Cardiac muscle cell (in vitro differentiated cells and primary cell): ENCODE measurements around the gene MRPL44. TPM values are rescaled to one million over a fixed set of nuclear protein-coding genes. Genes with fewer than 3 reads are reported as not detected.
A peak's percentile ranks its signal among the peaks of the same experiment; 100 is the strongest.

Experiments
- DNase-seq, 2 donors: peaks; one replicate each; pipeline versions ENCODE4 v3.0.0 to v3.0.0-alpha.2; 2010 to 2017; ENCODE audit warnings: low read depth in 1 of 2, low spot score in 1 of 2
- H3K27ac ChIP-seq: fragments of 200-600 bp; sonication (generic); 2 replicates; pipeline ENCODE4 v1.5.1; 2016
- H3K27me3 ChIP-seq: fragments of 200-600 bp; sonication (generic); 2 replicates; pipeline ENCODE4 v1.6.0; 2016; ENCODE audit warnings: control low read depth
- H3K36me3 ChIP-seq: fragments of 200-600 bp; sonication (generic); 2 replicates; pipeline ENCODE4 v1.5.1; 2016; ENCODE audit warnings: control low read depth
- H3K4me1 ChIP-seq: fragments of 200-600 bp; sonication (generic); 2 replicates; pipeline ENCODE4 v1.8.1; 2017; ENCODE audit warnings: low read depth, mild to moderate bottlenecking, mixed run types
- H3K4me3 ChIP-seq: fragments of 200-600 bp; sonication (generic); 2 replicates; pipeline ENCODE4 v1.5.1; 2016; ENCODE audit warnings: mild to moderate bottlenecking
- H3K9me3 ChIP-seq: fragments of 200-600 bp; sonication (generic); 2 replicates; pipeline ENCODE4 v1.5.1; 2017; ENCODE audit warnings: low read depth, mild to moderate bottlenecking, control low read depth
- polyA plus RNA-seq: library from polyadenylated mRNA; unstranded; fragments of >200 nt; fragmentation: Nextera tagmentation; extraction: Ambion mirVana; gene quantifications from 2 replicates; pipeline ENCODE4 v1.2.1, GENCODE V29; 2016
- total RNA-seq: library from RNA; depleted of rRNA; stranded (reverse); fragments of >200 nt; gene quantifications from 2 replicates; pipeline ENCODE4 v1.2.3, GENCODE V29; 2016
- TF ChIP-seq, protein P1 (sequence below): IDR thresholded peaks from 2 replicates; pipeline ENCODE4 v1.5.1; 2012; ENCODE audit warnings: low read depth, mild to moderate bottlenecking, low read length

The MRPL44 gene
- total and polyA plus RNA-seq, 2 experiments from 2014 or later, result 31.5 to 35.3 TPM

DNA sequence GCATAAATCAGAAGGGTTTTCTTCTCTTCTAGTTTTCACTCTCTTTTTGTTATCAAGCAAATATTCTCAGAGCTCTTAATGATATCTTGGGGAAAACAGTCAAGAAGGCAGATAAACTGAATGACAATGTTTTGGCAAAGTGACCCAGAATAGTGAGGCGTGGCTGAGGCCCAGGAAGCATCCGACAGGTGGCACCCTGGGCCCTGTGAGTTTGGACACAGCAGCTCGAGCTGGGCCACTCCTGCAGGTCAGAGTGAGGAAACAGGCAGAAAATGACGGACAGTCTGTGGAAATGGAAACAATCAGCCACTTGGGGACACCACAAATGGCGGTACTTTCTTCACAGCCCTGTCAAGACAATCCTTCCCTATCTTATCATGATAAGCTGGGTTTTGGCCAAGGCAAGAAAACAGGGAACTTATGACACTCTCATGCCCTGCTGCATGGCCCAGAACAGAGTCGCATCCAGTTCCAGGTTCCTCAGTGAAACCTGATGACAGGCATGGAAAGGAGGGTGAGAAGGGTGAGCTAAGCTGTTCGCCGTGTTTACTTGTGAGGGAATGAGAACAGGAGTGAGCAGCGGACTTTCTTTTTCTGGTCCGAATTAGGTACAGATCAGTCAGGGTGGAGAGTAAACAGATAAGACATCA is 32.1 kb downstream of the MRPL44 start:
- Histone ChIP-seq H3K27me3 (no peaks in the 10 kb centered on the region), H3K9me3 (no peaks in the 10 kb centered on the region), H3K36me3 (no peaks in the 10 kb centered on the region), H3K27ac (no peak overlapping the region), H3K4me3 (no peak overlapping the region), H3K4me1 (no peaks in the 10 kb centered on the region)
- DNase-seq, result peak in 1 of 2 donors; percentile 15
- TF ChIP-seq, protein P1, sequence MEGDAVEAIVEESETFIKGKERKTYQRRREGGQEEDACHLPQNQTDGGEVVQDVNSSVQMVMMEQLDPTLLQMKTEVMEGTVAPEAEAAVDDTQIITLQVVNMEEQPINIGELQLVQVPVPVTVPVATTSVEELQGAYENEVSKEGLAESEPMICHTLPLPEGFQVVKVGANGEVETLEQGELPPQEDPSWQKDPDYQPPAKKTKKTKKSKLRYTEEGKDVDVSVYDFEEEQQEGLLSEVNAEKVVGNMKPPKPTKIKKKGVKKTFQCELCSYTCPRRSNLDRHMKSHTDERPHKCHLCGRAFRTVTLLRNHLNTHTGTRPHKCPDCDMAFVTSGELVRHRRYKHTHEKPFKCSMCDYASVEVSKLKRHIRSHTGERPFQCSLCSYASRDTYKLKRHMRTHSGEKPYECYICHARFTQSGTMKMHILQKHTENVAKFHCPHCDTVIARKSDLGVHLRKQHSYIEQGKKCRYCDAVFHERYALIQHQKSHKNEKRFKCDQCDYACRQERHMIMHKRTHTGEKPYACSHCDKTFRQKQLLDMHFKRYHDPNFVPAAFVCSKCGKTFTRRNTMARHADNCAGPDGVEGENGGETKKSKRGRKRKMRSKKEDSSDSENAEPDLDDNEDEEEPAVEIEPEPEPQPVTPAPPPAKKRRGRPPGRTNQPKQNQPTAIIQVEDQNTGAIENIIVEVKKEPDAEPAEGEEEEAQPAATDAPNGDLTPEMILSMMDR, result no peak

DNA sequence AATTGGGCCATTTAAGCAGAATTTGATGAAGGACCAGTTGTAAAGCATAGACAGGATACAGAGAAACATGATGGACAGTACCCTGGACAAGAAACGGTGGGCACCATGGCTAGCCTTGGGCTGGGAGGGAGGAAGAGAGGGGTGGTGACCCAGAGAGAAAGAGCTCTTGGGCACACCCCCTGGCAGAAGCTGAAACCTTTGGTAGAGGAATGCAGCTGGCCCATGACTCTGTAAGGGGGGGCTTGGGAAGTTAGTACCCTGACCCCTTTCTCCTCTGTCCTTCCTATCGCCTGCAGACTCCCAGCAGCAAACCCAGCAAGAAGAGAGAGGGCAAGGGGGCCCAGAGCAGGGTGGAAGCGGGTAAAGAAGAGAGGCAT is 32.6 kb downstream of the MRPL44 start:
- DNase-seq, result peak in 1 of 2 donors; percentile 8
- TF ChIP-seq, protein P1, result no peak

DNA sequence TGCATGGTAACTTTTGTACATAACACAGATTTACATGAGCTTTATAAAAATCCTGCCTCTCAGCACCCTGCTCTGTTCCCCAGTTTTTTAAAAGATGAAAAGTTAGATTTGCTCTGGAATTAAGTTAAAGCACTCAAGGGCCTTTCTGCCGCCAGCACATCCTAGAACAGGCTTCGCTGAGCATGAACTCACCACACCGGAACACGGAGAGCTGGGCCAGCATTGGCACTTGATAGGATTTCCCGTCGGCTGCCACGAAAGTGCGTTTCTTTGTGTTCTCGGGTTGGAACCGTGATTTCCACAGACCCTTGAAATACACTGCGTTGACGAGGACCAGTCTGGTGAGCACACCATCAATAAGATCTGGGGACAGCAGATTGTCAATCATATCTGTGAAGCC is 34.3 kb downstream of the MRPL44 start:
- no peak for DNase-seq
- TF ChIP-seq, protein P1, result no peak
- no peaks in the 10 kb centered on the region for H3K4me1 ChIP-seq
- no peaks in the 10 kb centered on the region for H3K36me3 ChIP-seq
- H3K27ac ChIP-seq, result no peak overlapping the region
- H3K4me3 ChIP-seq, result no peak overlapping the region
- H3K9me3 ChIP-seq, result no peaks in the 10 kb centered on the region
- no peaks in the 10 kb centered on the region for H3K27me3 ChIP-seq

More for the DNA sequence above, 32.6 kb downstream of the MRPL44 start:
- Histone ChIP-seq H3K27me3 (no peaks in the 10 kb centered on the region), H3K4me1 (no peaks in the 10 kb centered on the region), H3K4me3 (no peak overlapping the region), H3K36me3 (no peaks in the 10 kb centered on the region), H3K9me3 (no peaks in the 10 kb centered on the region), H3K27ac (no peak overlapping the region)

GRCh38 chr2:223993634-223994232 is 36.5 kb downstream of the MRPL44 start:
- peak; percentile 78 to 89 for DNase-seq
- Histone ChIP-seq H3K27ac (no peak overlapping the region), H3K4me1 (no peaks in the 10 kb centered on the region)

DNA sequence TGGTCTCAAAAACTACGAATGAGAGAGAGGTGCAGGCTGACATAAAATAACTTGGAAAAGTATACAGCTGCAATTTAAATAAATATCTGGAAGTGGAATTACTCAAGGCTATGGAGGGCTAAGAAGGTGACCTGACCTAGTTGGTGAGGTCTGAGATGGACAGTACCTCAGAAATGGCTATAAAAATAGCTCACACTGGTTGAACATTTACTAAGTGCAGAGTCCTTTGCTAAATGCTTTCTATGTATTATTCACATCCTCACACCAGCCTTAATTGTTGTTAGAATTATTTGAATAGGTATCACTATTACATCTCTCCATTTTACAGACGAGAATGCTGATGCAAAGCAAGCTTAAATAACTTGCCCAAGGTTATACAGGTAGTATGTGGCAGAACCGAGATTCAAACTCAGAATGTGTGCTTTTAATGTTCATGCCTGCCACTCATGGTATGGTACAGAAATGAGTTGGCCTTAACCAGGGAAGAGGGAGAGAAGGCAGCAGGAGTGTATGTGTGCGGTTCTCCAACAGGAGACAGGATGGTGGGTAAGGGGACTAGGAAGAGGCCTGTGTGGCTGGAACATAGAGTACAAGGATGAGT is 37.4 kb downstream of the MRPL44 start:
- Histone ChIP-seq H3K4me1 (no peaks in the 10 kb centered on the region), H3K4me3 (no peak overlapping the region), H3K36me3 (no peaks in the 10 kb centered on the region), H3K27me3 (no peaks in the 10 kb centered on the region), H3K27ac (no peak overlapping the region), H3K9me3 (no peaks in the 10 kb centered on the region)
- no peak for DNase-seq
- TF ChIP-seq, protein P1, result no peak

More at GRCh38 chr2:223993634-223994232, 36.5 kb downstream of the MRPL44 start:
- TF ChIP-seq, protein P1, result peak; percentile 81
- Histone ChIP-seq H3K4me3 (no peak overlapping the region), H3K9me3 (no peaks in the 10 kb centered on the region), H3K27me3 (no peaks in the 10 kb centered on the region), H3K36me3 (no peaks in the 10 kb centered on the region)
